HCT116 (cell line): ENCODE measurements around the gene PDYN. TPM values are rescaled to one million over a fixed set of nuclear protein-coding genes. Genes with fewer than 3 reads are reported as not detected.

ENCODE experiments used
- ATAC-seq: fragments of 200-7000 bp; cut with Tn5 transposase; 2 replicates; pipeline ENCODE4 v1.9.1; 2020; ENCODE audit warnings: mild to moderate bottlenecking, moderate library complexity
- BruUV-seq: library from RNA; stranded (reverse); fragments of 400-500 nt; replicated peaks from 2 replicates; lab custom pipeline; 2021; lab: Mats Ljungman, UMichigan
- CTCF ChIA-PET: fragments of 300-600 bp; sonication (Branson Sonifier 250); formaldehyde crosslinking; loops from one replicate; lab custom pipeline; 2021; ENCODE audit warnings: antibody characterized with exemption; lab: Charles Lee
- POLR2A ChIA-PET: fragments of 300-600, 350-600 bp; sonication (Branson Sonifier 250); formaldehyde crosslinking; loops from one replicate; lab custom pipeline; 2021; ENCODE audit warnings: antibody characterized with exemption; lab: Charles Lee
- RAD21 ChIA-PET, 2 experiments: fragments of 300-600 bp; sonication (Branson Sonifier 250); formaldehyde crosslinking; loops; one replicate each; lab custom pipeline; 2023; ENCODE audit warnings: low total read pairs in 2 of 2; ENCODE audit not compliant: uncharacterized antibody in 2 of 2, unreplicated experiment in 2 of 2, low non-redundant PET in 1 of 2; lab: Charles Lee
- DNase-seq: peaks from one replicate; pipeline ENCODE4 v3.0.0-alpha.2; 2010; ENCODE audit warnings: low read depth, low spot score
- H2AFZ ChIP-seq: fragments of 200-600 bp; shearing (Covaris generic), sonication (generic); 2 replicates; pipeline ENCODE4 v1.6.1; 2017; ENCODE audit warnings: low read depth, mixed run types, mixed read lengths, antibody characterized with exemption, low read length; ENCODE audit not compliant: poor library complexity, severe bottlenecking
- H3K27ac ChIP-seq: 2 replicates; pipeline ENCODE4 v1.5.1; 2012; ENCODE audit warnings: low read depth, low read length
- H3K27me3 ChIP-seq: fragments of 200-600 bp; sonication (generic); 2 replicates; pipeline ENCODE4 v1.6.1; 2016; ENCODE audit warnings: mixed run types, low read length, mixed read lengths; ENCODE audit not compliant: insufficient read depth
- H3K36me3 ChIP-seq, 2 experiments: fragments of 200-500 bp in 1 of 2; fragments of 200-600 bp in 1 of 2; sonication (Bioruptor generic) in 1 of 2; sonication (generic) in 1 of 2; 2 replicates each; pipeline versions ENCODE4 v1.5.1 to v1.6.1; 2014 to 2016; ENCODE audit warnings: low read length in 2 of 2, inconsistent platforms in 1 of 2, mixed read lengths in 1 of 2, mixed run types in 1 of 2; ENCODE audit not compliant: insufficient read depth in 2 of 2, control insufficient read depth in 1 of 2
- H3K4me1 ChIP-seq, 2 experiments: fragments of 200-600 bp in 1 of 2; sonication (generic) in 1 of 2; 2 replicates each; pipeline versions ENCODE4 v1.5.1 to v1.6.1; 2012 to 2017; ENCODE audit warnings: low read length in 2 of 2, inconsistent platforms in 1 of 2, mild to moderate bottlenecking in 1 of 2, mixed read lengths in 1 of 2, mixed run types in 1 of 2, moderate library complexity in 1 of 2; ENCODE audit not compliant: insufficient read depth in 2 of 2, control insufficient read depth in 1 of 2
- H3K4me2 ChIP-seq: fragments of 200-600 bp; sonication (generic); 2 replicates; pipeline ENCODE4 v1.6.1; 2017; ENCODE audit warnings: mixed run types, low read length, mixed read lengths
- H3K4me3 ChIP-seq, 2 experiments: fragments of 200-600 bp in 1 of 2; sonication (generic) in 1 of 2; replicated peaks in 1 of 2; 2 replicates each; pipeline ENCODE4 v1.5.1; 2011 to 2016; ENCODE audit warnings: low read length in 2 of 2, control low read depth in 1 of 2, low read depth in 1 of 2, mild to moderate bottlenecking in 1 of 2, mixed read lengths in 1 of 2, mixed run types in 1 of 2
- H3K79me2 ChIP-seq: fragments of 200-600 bp; sonication (generic); 2 replicates; pipeline ENCODE4 v1.6.1; 2017; ENCODE audit warnings: mild to moderate bottlenecking, mixed run types, low read length, moderate library complexity, mixed read lengths; ENCODE audit not compliant: insufficient read depth
- H3K9ac ChIP-seq: fragments of 200-600 bp; sonication (generic); 2 replicates; pipeline ENCODE4 v1.6.1; 2016; ENCODE audit warnings: low read length, mixed read lengths
- H3K9me2 ChIP-seq: fragments of 200-600 bp; sonication (generic), shearing (Covaris generic); 2 replicates; pipeline ENCODE4 v1.6.1; 2017; ENCODE audit warnings: mixed run types, mild to moderate bottlenecking, moderate library complexity; ENCODE audit not compliant: insufficient read depth
- H3K9me3 ChIP-seq, 2 experiments: fragments of 200-500 bp in 1 of 2; fragments of 200-600 bp in 1 of 2; sonication (Bioruptor generic) in 1 of 2; sonication (generic) in 1 of 2; 2 replicates each; pipeline ENCODE4 v1.6.1; 2014 to 2017; ENCODE audit warnings: low read length in 2 of 2, mixed read lengths in 2 of 2, inconsistent platforms in 1 of 2, low read depth in 1 of 2, mild to moderate bottlenecking in 1 of 2, mixed run types in 1 of 2, moderate library complexity in 1 of 2; ENCODE audit not compliant: control insufficient read depth in 1 of 2, insufficient read depth in 1 of 2
- H4K20me1 ChIP-seq: fragments of 200-600 bp; sonication (generic), shearing (Covaris generic); 2 replicates; pipeline ENCODE4 v1.6.1; 2017; ENCODE audit warnings: mixed run types, mild to moderate bottlenecking, moderate library complexity; ENCODE audit not compliant: insufficient read depth
- CEBPB ChIP-seq: IDR thresholded peaks from 2 replicates; pipeline ENCODE4 v1.6.1; 2012; ENCODE audit warnings: low read depth
- ELF1 ChIP-seq: IDR thresholded peaks from 2 replicates; pipeline ENCODE4 v1.6.1; 2012; ENCODE audit warnings: low read depth, borderline replicate concordance
- EZH2phosphoT487 ChIP-seq: fragments of 200-600 bp; IDR thresholded peaks from 2 replicates; pipeline ENCODE4 v1.6.1; 2018; ENCODE audit warnings: antibody characterized with exemption, borderline replicate concordance
- FOSL1 ChIP-seq: IDR thresholded peaks from 2 replicates; pipeline ENCODE4 v1.6.1; 2012; ENCODE audit warnings: low read depth
- JUND ChIP-seq: IDR thresholded peaks from 2 replicates; pipeline ENCODE4 v1.6.1; 2012
- POLR2A ChIP-seq: IDR thresholded peaks from 2 replicates; pipeline ENCODE4 v1.7.0; 2011; ENCODE audit warnings: borderline replicate concordance; ENCODE audit not compliant: insufficient read depth, insufficient read length; ENCODE audit errors: extremely low read depth
- POLR2AphosphoS5 ChIP-seq: IDR thresholded peaks from 2 replicates; pipeline ENCODE4 v1.6.1; 2011; ENCODE audit warnings: mild to moderate bottlenecking, low read depth, low read length, moderate library complexity
- RAD21 ChIP-seq: IDR thresholded peaks from 2 replicates; pipeline ENCODE4 v1.6.1; 2012; ENCODE audit warnings: low read depth, mild to moderate bottlenecking
- SP1 ChIP-seq: IDR thresholded peaks from 2 replicates; pipeline ENCODE4 v1.6.1; 2012; ENCODE audit warnings: low read depth
- SRF ChIP-seq: IDR thresholded peaks from 2 replicates; pipeline ENCODE4 v1.6.1; 2012; ENCODE audit warnings: low read depth
- TCF7L2 ChIP-seq: IDR thresholded peaks from 2 replicates; pipeline ENCODE4 v1.7.0; 2011; ENCODE audit warnings: borderline replicate concordance, inconsistent platforms; ENCODE audit not compliant: insufficient read depth, insufficient read length; ENCODE audit errors: extremely low read depth
- ZFX ChIP-seq: fragments of 450-650 bp; IDR thresholded peaks from 2 replicates; pipeline ENCODE4 v1.6.1; 2017
- intact Hi-C: fragments of 100-400 bp; cut with micrococcal nuclease; formaldehyde crosslinking; loops from 2 replicates; pipeline ENCODE4 v1.10.0; 2022
- total RNA-seq: library from RNA; stranded (reverse); gene quantifications from one replicate; pipeline ENCODE4 v1.2.1, GENCODE V29; 2021; ENCODE audit not compliant: unreplicated experiment
- TF ChIP-seq, protein P1 (sequence below): IDR thresholded peaks from 2 replicates; pipeline ENCODE4 v1.6.1; 2011; ENCODE audit warnings: mild to moderate bottlenecking, low read length, moderate library complexity; ENCODE audit not compliant: insufficient replicate concordance; ENCODE audit errors: extremely low read depth
- TF ChIP-seq, protein P2 (sequence below): IDR thresholded peaks from 2 replicates; pipeline ENCODE4 v1.6.1; 2012
- TF ChIP-seq, protein P3 (sequence below), 3 experiments: fragments of 200-600 bp in 1 of 3; sonication (generic) in 1 of 3; IDR thresholded peaks in 2 of 3; conservative IDR thresholded peaks in 1 of 3; 2 replicates each; pipeline ENCODE4 v1.5.1; 2012 to 2017; ENCODE audit warnings: low read depth in 2 of 3, low read length in 2 of 3, antibody characterized with exemption in 1 of 3, borderline replicate concordance in 1 of 3, control low read depth in 1 of 3, mild to moderate bottlenecking in 1 of 3, mixed read lengths in 1 of 3, mixed run types in 1 of 3, moderate library complexity in 1 of 3; ENCODE audit not compliant: insufficient read depth in 1 of 3

Gene PDYN
- total RNA-seq, 1 experiment from 2014 or later, result not detected

DNA sequence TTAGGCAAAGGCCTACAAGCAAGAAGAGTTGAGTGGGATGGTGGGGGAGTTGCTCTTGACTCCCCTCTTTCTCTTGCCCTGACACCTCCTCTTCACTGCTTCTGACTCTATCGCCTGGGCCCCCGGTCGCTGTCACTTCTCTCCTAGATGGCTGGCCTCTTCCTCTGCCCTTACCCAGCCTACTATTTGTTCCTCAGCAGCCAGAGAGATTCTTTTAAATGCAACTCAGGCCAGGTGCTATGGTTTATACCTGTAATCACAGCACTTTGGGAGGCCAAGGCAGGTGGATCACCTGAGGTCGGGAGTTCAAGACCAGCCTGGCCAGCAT, 4.3 kb upstream of the PDYN start:
- Histone ChIP-seq H3K9me3 (no peaks in the 10 kb centered on the region), H3K4me2 (no peak overlapping the region), H3K9ac (no peak overlapping the region), H3K79me2 (no peaks in the 10 kb centered on the region), H3K4me3 (no peak overlapping the region), H3K27ac (no peak overlapping the region), H4K20me1 (no peaks in the 10 kb centered on the region)
- DNase-seq, result no peak
- TF ChIP-seq ELF1, result no peak
- no peak for TF ChIP-seq CEBPB
- no peak for TF ChIP-seq RAD21
- no peak for TF ChIP-seq EZH2phosphoT487
- TF ChIP-seq SP1, result no peak
- TF ChIP-seq, all 23 proteins: peak for 0
- intact Hi-C loops, result no loop called here
- Histone ChIP-seq H3K4me1 (no peaks in the 10 kb centered on the region), H3K27me3 (peaks cover 93% of the 10 kb centered on the region), H3K36me3 (no peaks in the 10 kb centered on the region), H2AFZ (no peak overlapping the region), H3K9me2 (no peaks in the 10 kb centered on the region)
- ChIA-PET CTCF (no interaction called here), POLR2A (no interaction called here), RAD21 (no interaction called here)
- BruUV-seq, result no TSS peak
- no peak for ATAC-seq

DNA sequence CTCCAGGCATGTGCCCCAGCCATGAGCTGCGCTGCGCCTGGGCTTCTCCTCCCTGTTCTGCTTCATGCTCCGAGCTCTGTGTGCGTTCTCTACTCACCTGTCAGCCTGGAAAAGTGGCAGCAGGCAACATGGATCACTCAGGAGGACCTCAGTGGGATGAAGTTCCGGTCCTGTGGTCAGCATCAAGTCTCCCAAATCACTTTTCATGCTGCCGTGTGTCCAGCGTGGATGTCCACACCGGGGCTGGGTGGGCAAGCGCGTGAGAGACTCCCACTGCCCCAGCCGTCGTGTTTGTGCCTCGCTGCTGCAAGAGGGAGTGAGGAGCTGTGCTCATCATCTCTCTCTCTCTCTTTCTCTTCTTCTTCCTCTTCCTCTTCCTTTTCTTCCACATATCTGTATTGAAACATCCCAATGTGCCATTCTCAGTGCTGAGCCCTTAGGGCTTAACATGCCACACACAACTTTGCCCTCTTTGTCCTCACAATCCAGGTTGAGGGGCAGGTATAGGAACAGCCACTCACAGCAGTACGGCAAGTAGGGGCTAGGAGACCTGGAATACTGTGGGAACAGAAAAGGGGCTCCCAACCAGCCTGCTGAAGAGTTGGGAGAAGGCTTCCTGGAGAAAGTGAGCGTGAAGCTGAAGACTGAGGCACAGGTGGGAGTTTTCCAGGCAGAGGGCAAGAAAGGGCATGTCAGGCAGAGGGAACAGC, 3.8 kb upstream of the PDYN start:
- no peak for ATAC-seq
- TF ChIP-seq, protein P1, sequence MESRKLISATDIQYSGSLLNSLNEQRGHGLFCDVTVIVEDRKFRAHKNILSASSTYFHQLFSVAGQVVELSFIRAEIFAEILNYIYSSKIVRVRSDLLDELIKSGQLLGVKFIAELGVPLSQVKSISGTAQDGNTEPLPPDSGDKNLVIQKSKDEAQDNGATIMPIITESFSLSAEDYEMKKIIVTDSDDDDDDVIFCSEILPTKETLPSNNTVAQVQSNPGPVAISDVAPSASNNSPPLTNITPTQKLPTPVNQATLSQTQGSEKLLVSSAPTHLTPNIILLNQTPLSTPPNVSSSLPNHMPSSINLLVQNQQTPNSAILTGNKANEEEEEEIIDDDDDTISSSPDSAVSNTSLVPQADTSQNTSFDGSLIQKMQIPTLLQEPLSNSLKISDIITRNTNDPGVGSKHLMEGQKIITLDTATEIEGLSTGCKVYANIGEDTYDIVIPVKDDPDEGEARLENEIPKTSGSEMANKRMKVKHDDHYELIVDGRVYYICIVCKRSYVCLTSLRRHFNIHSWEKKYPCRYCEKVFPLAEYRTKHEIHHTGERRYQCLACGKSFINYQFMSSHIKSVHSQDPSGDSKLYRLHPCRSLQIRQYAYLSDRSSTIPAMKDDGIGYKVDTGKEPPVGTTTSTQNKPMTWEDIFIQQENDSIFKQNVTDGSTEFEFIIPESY, result no peak
- no peak for TF ChIP-seq TCF7L2
- TF ChIP-seq, protein P2, sequence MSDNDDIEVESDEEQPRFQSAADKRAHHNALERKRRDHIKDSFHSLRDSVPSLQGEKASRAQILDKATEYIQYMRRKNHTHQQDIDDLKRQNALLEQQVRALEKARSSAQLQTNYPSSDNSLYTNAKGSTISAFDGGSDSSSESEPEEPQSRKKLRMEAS, result no peak
- TF ChIP-seq, protein P3, sequence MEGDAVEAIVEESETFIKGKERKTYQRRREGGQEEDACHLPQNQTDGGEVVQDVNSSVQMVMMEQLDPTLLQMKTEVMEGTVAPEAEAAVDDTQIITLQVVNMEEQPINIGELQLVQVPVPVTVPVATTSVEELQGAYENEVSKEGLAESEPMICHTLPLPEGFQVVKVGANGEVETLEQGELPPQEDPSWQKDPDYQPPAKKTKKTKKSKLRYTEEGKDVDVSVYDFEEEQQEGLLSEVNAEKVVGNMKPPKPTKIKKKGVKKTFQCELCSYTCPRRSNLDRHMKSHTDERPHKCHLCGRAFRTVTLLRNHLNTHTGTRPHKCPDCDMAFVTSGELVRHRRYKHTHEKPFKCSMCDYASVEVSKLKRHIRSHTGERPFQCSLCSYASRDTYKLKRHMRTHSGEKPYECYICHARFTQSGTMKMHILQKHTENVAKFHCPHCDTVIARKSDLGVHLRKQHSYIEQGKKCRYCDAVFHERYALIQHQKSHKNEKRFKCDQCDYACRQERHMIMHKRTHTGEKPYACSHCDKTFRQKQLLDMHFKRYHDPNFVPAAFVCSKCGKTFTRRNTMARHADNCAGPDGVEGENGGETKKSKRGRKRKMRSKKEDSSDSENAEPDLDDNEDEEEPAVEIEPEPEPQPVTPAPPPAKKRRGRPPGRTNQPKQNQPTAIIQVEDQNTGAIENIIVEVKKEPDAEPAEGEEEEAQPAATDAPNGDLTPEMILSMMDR (IDR thresholded peaks at IDR 0.05 in 2 of 3, conservative IDR thresholded peaks at IDR 0.05 in 1 of 3; ENCODE audit: borderline replicate concordance in 1 of 3, insufficient read depth in 1 of 3, low read depth in 2 of 3, low read length in 2 of 3), result no peak
- TF ChIP-seq JUND, result no peak
- TF ChIP-seq CEBPB, result no peak
- TF ChIP-seq POLR2A, result no peak
- no peak for TF ChIP-seq POLR2AphosphoS5
- TF ChIP-seq FOSL1, result no peak
- no peak for TF ChIP-seq ZFX
- no peak for TF ChIP-seq SRF

More for the DNA sequence above, 3.8 kb upstream of the PDYN start:
- ChIA-PET CTCF (no interaction called here), RAD21 (no interaction called here), POLR2A (no interaction called here)
- BruUV-seq, result no TSS peak
- Histone ChIP-seq H3K27me3 (peaks cover 94% of the 10 kb centered on the region), H3K36me3 (no peaks in the 10 kb centered on the region), H3K27ac (no peak overlapping the region), H3K4me2 (no peak overlapping the region), H3K9me3 (no peaks in the 10 kb centered on the region), H3K9ac (no peak overlapping the region), H3K4me1 (no peaks in the 10 kb centered on the region), H3K9me2 (no peaks in the 10 kb centered on the region), H4K20me1 (no peaks in the 10 kb centered on the region), H3K79me2 (no peaks in the 10 kb centered on the region), H3K4me3 (no peak overlapping the region), H2AFZ (no peak overlapping the region)
- no peak for DNase-seq
- intact Hi-C loops, result no loop called here
